T-helper 1 cell treated with Interleukin-12 subunit alpha and Interleukin-12 subunit beta and Interleukin-4 antibody, amounts not matched to agents 30 ng/mL and 1 ng/mL, for 36 hours (primary cell): ENCODE measurements around the gene ARL3. TPM values are rescaled to one million over a fixed set of nuclear protein-coding genes. Genes with fewer than 3 reads are reported as not detected.

Experiments
- intact Hi-C: fragments of 100-400 bp; cut with micrococcal nuclease; formaldehyde crosslinking; loops from one replicate; pipeline ENCODE4 v1.15.1; 2024
- total RNA-seq: library from RNA; stranded (reverse); gene quantifications from 2 replicates; pipeline ENCODE4 v1.2.3, GENCODE V29; 2022

ARL3 gene
- total RNA-seq, 1 donor from 2014 or later: 4.0 TPM

DNA sequence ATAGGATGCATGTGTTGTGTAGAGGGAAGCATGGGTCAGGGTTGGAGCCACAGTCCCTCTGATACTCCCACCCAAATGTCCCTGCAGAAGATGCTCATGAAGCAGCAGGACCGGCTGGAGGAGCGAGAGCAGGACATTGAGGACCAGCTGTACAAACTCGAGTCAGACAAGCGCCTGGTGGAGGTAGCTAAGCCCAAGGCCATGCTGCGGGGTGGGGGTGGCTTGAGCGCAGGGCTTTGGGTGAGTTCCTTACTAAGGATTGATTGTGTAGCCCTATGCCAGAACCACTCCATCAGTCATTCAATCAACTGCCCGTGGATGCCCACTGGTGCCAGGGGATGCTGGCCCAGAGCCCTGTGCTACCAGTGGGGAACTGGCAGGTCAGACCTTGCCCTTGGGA is 59.6 kb downstream of the ARL3 start:
- intact Hi-C loops: no loop called here

GRCh38 chr10:102653060-102653459 is 61.1 kb downstream of the ARL3 start:
- intact Hi-C loops: no loop called here

DNA sequence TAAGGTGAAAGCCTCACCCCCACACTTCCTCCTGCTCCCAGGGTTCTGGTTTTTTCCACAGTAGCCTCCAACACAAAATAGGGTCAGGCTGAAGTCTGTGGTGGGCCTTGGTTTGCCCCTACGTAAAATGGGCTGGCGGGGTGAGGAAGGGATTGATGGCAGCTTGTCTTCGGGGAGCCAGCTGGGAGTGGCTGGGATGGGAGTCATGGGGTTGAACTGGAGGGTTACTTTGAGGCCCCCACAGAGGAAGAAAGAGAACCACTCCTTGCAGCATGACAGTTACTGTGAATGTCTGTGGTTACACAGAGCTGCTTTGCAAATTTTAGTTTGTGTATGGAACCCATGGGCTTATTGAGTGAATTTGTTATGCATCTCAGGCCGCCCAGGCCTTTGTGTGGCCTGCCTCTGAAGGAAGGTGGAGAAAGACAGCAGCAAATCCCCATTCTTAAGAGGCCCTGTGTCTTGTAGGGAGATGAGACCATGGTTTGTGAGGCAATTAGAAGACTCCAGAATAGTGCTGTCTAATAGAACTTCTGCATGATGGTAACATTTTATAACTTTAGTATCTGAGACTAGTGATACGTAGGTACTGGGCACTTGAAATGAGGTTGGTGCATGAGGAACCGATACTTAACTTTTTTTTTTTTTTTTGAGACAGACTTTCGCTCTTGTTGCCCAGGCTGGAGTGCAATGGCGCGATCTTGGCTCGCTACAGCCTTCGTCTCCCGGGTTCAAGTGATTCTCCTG is 61.9 kb downstream of the ARL3 start:
- intact Hi-C loops: loop anchor here (1.0 kb wide), 1 partner anchor 9 kb away; no protein-coding TSS in a partner anchor

DNA sequence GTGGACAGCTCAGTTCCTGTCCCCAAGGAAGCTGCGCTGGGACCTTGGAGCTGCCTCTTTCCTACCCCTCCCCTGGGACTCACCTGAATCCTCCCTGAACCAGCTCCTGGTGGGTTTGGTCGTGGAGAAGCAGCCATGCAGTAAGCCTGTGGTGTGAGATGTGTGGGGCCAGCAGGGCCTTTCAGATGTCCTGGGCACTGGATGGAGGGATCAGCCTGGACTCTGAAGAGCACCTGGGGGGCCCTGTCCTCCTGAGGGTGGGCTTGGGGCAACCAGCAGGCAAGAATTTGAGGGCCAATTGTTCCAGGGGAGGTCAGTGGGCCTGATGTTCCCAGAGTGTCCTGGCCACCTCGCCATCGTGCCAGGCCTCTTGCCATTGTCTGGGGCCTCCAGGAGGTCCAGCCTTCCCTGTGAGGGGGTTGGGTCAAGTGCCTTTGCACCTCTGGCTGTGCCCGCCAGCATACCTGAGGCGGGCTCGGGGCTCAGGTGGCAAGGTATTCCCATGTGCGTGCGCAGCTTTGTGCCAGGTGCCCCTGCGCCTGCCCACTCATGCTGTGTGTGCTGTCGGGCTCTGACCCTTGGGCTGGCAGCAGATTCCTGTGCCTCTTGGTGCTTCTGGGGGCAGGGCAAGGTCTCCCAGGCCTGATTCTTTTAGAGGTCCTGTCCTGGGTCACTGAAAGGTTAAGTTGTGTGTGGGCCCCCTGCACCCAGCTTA is 62.6 kb downstream of the ARL3 start:
- intact Hi-C loops: loop anchor here (1.0 kb wide), 1 partner anchor 10 kb away; no protein-coding TSS in a partner anchor

- intact Hi-C loops: no loop called here
Measured at GRCh38 chr10:102650655-102651454, 63.3 kb downstream of the ARL3 start.

GRCh38 chr10:102649797-102650654 is 64.2 kb downstream of the ARL3 start:
- intact Hi-C loops: loop anchor here (5.0 to 10.0 kb wide), 4 partner anchors 205 to 1295 kb away; partner anchors contain the start of genes BORCS7, BTRC, CUEDC2 and NT5C2

- intact Hi-C loops: loop anchor here (5.0 to 10.0 kb wide), 4 partner anchors 206 to 1294 kb away; partner anchors contain the start of genes BORCS7, BTRC, CUEDC2 and NT5C2
Measured at GRCh38 chr10:102648889-102649796, 65.1 kb downstream of the ARL3 start.

DNA sequence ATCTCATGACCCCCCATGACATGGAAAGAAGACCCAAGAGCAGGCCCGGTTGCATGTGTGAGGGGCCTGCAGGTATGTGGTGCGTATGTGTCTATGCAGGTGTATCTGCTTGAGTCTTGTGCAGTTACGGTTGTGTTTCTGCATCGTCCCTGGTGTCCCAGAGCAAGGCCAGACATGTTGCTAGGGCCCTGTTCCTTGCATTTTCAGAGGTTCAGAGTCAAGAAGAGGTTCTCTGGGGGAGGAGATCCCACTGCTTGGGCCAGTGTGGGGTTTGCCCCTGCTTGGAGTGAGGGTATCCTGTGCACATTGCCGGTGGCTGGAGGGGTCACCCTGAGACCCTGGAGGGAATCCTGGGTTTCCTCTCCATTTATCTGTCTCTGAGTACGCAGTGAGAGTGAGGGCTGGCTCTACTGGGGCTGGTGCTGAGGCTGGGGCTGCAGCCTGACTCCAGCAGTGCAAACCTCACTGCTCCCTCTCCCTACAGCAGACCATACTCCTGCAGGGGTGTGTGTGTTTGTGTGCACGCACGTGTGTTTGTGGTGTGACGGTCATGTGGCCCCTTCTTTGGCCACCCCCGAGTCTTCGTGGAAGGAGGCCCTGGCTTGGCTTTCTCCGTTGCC is 65.8 kb downstream of the ARL3 start:
- intact Hi-C loops: loop anchor here (5.0 to 10.0 kb wide), 4 partner anchors 206 to 1294 kb away; partner anchors contain the start of genes BORCS7, BTRC, CUEDC2 and NT5C2

DNA sequence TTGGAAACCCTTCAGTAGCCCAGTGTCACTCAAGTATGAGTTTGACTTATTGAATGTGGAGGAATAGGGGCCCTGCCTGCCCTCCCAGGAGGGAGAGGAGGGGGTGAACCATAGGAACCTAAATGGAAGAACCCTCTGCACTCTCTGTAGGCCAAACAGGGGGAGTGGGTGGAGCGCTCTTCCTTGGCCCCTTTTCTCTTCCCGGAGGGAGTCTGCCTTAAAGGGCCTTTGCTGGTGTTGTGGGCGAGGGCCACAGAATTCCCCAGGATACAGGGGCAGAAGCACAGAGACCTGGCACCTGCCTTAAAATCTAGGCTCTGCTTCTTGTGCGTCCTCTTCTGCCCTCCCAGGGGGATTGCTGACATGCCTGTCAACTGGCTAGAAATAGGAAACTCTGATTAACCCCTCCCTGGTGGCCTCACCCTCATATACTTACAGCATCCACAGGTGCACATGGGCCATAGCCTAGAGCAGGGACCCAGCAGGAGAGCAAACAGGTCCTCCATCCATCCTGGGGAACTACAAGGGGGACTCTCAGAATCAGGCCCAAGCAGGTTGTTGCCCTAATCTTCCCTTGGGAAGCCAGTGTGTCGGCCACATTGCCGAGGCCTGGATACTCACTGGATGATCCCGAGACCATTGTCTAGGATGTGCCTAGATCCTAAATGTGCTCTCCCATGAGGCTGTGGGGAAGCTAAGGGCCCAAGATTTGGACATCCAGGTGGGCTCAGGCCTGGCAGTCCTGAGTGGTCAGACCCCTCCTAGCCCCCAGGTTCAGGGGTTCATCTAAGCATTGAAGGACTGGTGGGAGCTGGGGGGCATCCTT is 66.5 kb downstream of the ARL3 start:
- intact Hi-C loops: loop anchor here (5.0 to 10.0 kb wide), 4 partner anchors 207 to 1293 kb away; partner anchors contain the start of genes BORCS7, BTRC, CUEDC2 and NT5C2

GRCh38 chr10:102646610-102647442 is 67.4 kb downstream of the ARL3 start:
- intact Hi-C loops: loop anchor here (1.0 to 10.0 kb wide), 9 partner anchors 14 to 1292 kb away; partner anchors contain the start of genes ACTR1A, ARL3, BORCS7 and BTRC

GRCh38 chr10:102645741-102646609 is 68.2 kb downstream of the ARL3 start:
- intact Hi-C loops: loop anchor here (1.0 to 10.0 kb wide), 10 partner anchors 15 to 1291 kb away; partner anchors contain the start of genes ACTR1A, ARL3, BORCS7 and BTRC

DNA sequence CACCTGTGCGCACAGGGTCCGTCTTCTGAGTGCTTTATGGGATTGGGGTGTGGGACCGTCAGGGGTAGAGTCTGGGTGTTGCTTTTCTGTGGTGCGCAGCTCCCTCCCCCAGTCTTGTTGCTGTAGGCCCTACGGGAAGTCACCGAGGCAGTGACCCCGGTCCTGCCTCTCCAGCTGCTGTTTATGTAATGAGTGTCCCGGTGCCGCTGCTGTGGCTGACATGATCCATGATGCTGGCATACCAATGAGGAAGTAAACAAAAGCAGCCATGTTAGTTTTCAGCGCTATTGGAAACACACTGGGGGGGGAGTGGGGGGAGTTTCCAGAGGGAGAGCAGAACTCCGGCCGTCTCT is 68.8 kb downstream of the ARL3 start:
- intact Hi-C loops: loop anchor here (2.0 to 10.0 kb wide), 5 partner anchors 209 to 1291 kb away; partner anchors contain the start of genes BORCS7, BTRC, CUEDC2 and NT5C2

GRCh38 chr10:102644646-102645387 is 69.4 kb downstream of the ARL3 start:
- intact Hi-C loops: loop anchor here (2.0 to 10.0 kb wide), 5 partner anchors 210 to 1290 kb away; partner anchors contain the start of genes BORCS7, BTRC, CUEDC2 and NT5C2

DNA sequence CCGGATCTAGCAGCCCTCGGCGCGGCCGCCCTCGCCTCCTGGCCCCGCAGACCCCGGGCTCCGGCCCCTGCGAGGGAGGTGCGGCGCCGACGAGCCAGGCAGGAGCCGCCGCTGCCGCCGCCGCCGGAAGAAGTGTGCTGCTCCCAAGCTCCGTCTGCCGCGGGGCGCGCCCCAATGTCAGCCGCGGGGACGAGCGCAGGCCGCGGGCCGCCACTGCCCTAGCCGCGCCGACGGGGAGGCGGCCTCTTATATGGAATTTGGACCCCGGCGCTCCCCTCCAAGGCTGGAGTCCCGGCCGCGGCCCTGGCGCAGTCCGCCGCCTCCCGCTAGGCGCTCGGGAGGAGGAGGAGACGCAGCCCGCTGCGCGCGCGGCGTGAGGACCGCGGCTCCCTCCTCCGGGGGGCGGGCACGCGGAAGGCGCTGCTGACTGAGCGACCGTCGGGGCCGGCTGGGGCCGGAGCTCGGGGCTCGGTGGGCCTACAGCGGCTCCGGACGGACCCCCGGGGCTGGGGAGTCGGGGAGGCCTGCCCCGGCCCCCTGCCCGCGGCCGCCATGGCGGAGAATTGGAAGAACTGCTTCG is 70.0 kb downstream of the ARL3 start, which contains the start of gene TRIM8:
Gene TRIM8, plus strand, starts transcription at position 414 of the 580 bp plus-strand sequence. Its CDS starts 139 bp downstream, at position 553.
- intact Hi-C loops: loop anchor here (2.0 to 10.0 kb wide), 4 partner anchors 209 to 1289 kb away; partner anchors contain the start of genes BORCS7, BTRC, CUEDC2 and OGA
